Ascending aorta (tissue), 2 donors: ENCODE data around the gene RGS1. TPM values are rescaled to one million over a fixed set of nuclear protein-coding genes. Genes with fewer than 3 reads are reported as not detected.

Experiments
- DNase-seq, 2 donors: peaks; one replicate each; pipeline ENCODE4 v3.0.0-alpha.2; 2019; ENCODE audit warnings: low spot score in 2 of 2
- H3K27ac ChIP-seq, 2 donors: fragments of 200-600 bp; sonication (generic); one replicate each; pipeline ENCODE4 v1.5.1; 2016 to 2017; ENCODE audit warnings: mild to moderate bottlenecking in 1 of 2
- H3K27me3 ChIP-seq: fragments of 200-600 bp; sonication (generic); one replicate; pipeline ENCODE4 v1.5.1; 2017
- H3K36me3 ChIP-seq, 2 donors: fragments of 200-600 bp; sonication (generic); one replicate each; pipeline ENCODE4 v1.5.1; 2016
- H3K4me1 ChIP-seq, 2 donors: fragments of 200-600 bp; sonication (generic); one replicate each; pipeline ENCODE4 v1.5.1; 2016 to 2017; ENCODE audit warnings: mild to moderate bottlenecking in 1 of 2
- H3K4me3 ChIP-seq, 2 donors: fragments of 200-600 bp; sonication (generic); one replicate each; pipeline ENCODE4 v1.5.1; 2016 to 2017; ENCODE audit warnings: mild to moderate bottlenecking in 1 of 2
- H3K9me3 ChIP-seq, 2 donors: fragments of 200-600 bp; sonication (generic); one replicate each; pipeline ENCODE4 v1.5.1; 2016
- intact Hi-C: fragments of 100-400 bp; cut with DNase I; formaldehyde crosslinking; loops from one replicate; pipeline ENCODE4 v1.15.1; 2023
- total RNA-seq: library from RNA; depleted of rRNA; stranded (reverse); fragments of >200 nt; gene quantifications from one replicate; pipeline ENCODE4 v1.1.0, GENCODE V29; 2016
- TF ChIP-seq, protein P1 (sequence below), 3 experiments: fragments of 200-600 bp in 2 of 3; fragments of 450-650 bp in 1 of 3; sonication (generic) in 2 of 3; IDR thresholded peaks; one replicate each; pipeline ENCODE4 v1.5.1; 2016 to 2019; ENCODE audit warnings: antibody characterized with exemption in 3 of 3, mild to moderate bottlenecking in 1 of 3, moderate library complexity in 1 of 3

RGS1 gene
- total RNA-seq, 1 donor from 2014 or later, result 13.0 TPM

DNA sequence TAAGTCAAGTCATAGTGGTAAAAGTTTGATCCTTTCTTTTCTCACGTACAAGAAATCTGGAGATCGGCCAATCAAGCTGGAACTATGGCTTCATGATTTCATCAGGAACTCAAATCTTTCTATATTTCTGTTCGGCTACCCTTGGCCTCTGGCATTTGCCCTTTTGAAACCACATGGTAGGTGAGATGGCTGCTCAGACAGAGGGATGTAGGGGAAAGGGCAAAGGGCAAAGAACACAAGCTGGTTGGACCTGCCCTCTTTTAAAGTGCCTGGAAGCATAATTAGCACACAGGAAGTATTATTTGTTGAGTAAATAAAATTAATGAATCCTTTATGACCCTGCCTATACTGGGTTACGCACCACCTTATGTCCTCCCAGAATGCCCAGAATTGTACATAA, 11.5 kb upstream of the RGS1 start:
- no peak overlapping the region for H3K27ac ChIP-seq
- no peaks in the 10 kb centered on the region for H3K27me3 ChIP-seq
- TF ChIP-seq, protein P1, sequence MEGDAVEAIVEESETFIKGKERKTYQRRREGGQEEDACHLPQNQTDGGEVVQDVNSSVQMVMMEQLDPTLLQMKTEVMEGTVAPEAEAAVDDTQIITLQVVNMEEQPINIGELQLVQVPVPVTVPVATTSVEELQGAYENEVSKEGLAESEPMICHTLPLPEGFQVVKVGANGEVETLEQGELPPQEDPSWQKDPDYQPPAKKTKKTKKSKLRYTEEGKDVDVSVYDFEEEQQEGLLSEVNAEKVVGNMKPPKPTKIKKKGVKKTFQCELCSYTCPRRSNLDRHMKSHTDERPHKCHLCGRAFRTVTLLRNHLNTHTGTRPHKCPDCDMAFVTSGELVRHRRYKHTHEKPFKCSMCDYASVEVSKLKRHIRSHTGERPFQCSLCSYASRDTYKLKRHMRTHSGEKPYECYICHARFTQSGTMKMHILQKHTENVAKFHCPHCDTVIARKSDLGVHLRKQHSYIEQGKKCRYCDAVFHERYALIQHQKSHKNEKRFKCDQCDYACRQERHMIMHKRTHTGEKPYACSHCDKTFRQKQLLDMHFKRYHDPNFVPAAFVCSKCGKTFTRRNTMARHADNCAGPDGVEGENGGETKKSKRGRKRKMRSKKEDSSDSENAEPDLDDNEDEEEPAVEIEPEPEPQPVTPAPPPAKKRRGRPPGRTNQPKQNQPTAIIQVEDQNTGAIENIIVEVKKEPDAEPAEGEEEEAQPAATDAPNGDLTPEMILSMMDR (IDR thresholded peaks at IDR 0.05), result no peak
- H3K9me3 ChIP-seq, result no peaks in the 10 kb centered on the region
- no peak overlapping the region for H3K4me3 ChIP-seq
- no peak for DNase-seq
- no peaks in the 10 kb centered on the region for H3K36me3 ChIP-seq
- peaks cover 0 to 4% of the 10 kb centered on the region in 2 donors for H3K4me1 ChIP-seq
- intact Hi-C loops, result no loop called here

DNA sequence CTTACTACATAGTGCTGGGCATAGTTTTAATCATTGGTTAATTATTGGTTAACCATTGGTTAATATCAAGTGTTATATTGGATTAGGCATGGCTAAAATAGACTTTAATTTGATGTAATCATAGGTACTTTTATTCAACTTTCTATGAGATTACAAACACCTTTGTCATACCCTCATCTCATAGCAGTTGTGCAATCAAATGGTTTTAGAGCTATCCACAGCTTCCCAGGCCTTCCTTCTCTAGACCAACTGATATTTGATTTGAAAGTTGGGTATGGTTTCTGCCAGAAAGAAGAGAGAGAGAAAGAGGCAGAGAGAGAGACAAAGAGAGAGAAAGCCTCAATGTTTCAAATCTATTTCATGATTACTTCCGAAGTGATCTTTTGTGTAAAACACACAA, 9.6 kb upstream of the RGS1 start:
- Histone ChIP-seq H3K27me3 (no peaks in the 10 kb centered on the region), H3K36me3 (no peaks in the 10 kb centered on the region), H3K9me3 (peaks cover 0 to 8% of the 10 kb centered on the region in 2 donors), H3K4me3 (no peak overlapping the region), H3K27ac (no peak overlapping the region), H3K4me1 (no peaks in the 10 kb centered on the region)
- intact Hi-C loops, result no loop called here
- TF ChIP-seq, protein P1 (IDR thresholded peaks at IDR 0.05), result no peak
- no peak for DNase-seq

DNA sequence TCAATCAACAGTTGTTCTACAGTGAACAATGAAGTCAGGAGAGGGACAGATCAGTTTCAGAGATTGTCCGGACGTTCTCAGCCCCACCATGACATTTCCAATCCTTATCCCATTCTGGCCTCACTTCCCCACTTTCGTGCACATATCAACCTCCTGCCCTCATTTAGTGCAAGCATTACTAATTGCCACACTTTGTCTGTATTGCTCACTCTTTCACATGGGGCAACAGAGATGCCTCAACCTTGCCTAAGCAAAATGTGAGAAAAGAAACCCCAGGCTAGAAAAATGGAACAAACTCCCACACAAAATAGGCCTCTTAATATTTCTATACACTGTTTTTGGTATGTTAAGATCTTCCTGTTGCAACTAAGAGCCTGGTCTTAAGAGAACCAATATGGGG, 8.9 kb upstream of the RGS1 start:
- no peak overlapping the region for H3K27ac ChIP-seq
- intact Hi-C loops, result no loop called here
- no peaks in the 10 kb centered on the region for H3K27me3 ChIP-seq
- H3K4me3 ChIP-seq, result no peak overlapping the region
- H3K9me3 ChIP-seq, result peaks cover 0 to 8% of the 10 kb centered on the region in 2 donors
- TF ChIP-seq, protein P1 (IDR thresholded peaks at IDR 0.05), result no peak
- H3K36me3 ChIP-seq, result no peaks in the 10 kb centered on the region
- no peak for DNase-seq
- no peaks in the 10 kb centered on the region for H3K4me1 ChIP-seq

DNA sequence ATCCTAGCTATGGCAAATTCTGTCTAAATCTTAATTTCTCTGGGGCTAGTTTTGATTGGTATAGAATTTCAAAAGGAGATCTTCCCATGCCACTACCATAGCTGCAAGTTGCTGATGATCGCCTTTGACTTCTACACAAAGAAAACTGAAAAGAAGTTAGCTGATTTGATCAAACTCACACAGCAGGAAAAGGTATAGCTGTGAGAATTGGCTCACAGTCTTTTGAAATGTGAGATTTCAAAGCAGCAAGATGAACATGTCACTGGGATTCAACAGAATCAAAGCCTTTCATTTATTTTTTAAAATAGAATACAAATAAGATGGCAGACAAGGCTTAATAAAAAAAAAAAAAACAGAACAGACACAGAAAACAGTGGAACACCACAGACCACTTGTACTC, 7.5 kb upstream of the RGS1 start:
- TF ChIP-seq, protein P1 (IDR thresholded peaks at IDR 0.05), result no peak
- H3K9me3 ChIP-seq, result peaks cover 0 to 8% of the 10 kb centered on the region in 2 donors
- H3K4me1 ChIP-seq, result no peaks in the 10 kb centered on the region
- intact Hi-C loops, result no loop called here
- no peak overlapping the region for H3K27ac ChIP-seq
- no peak for DNase-seq
- H3K27me3 ChIP-seq, result no peaks in the 10 kb centered on the region
- H3K36me3 ChIP-seq, result no peaks in the 10 kb centered on the region
- H3K4me3 ChIP-seq, result no peak overlapping the region

DNA sequence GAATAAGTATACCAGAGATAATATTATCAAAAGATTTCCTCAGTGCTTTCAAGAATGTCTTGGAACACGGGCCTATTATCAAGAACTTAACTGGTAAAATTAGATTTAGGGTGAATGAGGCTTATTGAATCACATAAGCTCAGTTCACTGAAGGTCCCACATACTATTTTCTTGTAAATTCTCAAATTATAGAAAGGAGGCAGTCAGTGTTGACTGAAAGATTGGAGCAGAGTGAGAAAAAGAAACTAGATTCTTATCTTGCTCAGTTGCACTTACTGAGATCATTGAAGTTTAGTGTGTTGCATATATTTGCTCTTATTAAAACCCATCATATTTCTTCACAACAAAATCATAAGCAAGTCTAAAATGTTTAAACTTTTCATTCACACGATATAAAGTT, 3.9 kb upstream of the RGS1 start:
- H3K4me3 ChIP-seq, result no peak overlapping the region
- intact Hi-C loops, result no loop called here
- TF ChIP-seq, protein P1 (IDR thresholded peaks at IDR 0.05), result no peak
- no peak for DNase-seq
- H3K27ac ChIP-seq, result no peak overlapping the region
- H3K36me3 ChIP-seq, result no peaks in the 10 kb centered on the region
- H3K9me3 ChIP-seq, result peaks cover 0 to 8% of the 10 kb centered on the region in 2 donors
- H3K27me3 ChIP-seq, result no peaks in the 10 kb centered on the region
- no peaks in the 10 kb centered on the region for H3K4me1 ChIP-seq

DNA sequence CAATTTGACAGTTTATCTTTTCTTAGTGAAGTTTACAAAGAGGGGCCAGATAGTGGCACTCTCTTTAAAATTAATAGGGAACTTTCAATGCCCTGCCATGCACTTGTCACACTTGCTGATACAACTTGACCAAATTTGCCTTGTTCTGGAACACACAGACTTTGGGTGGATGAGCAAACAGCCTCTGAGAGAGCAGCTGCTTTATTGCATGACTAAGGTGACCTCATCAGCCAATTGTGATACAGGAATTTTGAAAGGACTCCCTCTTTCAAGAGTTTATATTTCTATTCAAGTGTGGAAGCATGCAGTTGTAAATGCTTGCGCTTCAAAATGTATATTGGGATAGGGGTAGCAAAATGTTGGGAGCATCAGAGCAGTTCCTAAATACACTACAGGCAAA, 2.1 kb upstream of the RGS1 start:
- intact Hi-C loops, result no loop called here
- Histone ChIP-seq H3K4me3 (no peak overlapping the region), H3K9me3 (peaks cover 0 to 8% of the 10 kb centered on the region in 2 donors), H3K36me3 (no peaks in the 10 kb centered on the region), H3K4me1 (no peaks in the 10 kb centered on the region), H3K27me3 (no peaks in the 10 kb centered on the region), H3K27ac (no peak overlapping the region)
- TF ChIP-seq, protein P1 (IDR thresholded peaks at IDR 0.05), result no peak
- no peak for DNase-seq
